ENCODE data around the gene RBM47.

DNA sequence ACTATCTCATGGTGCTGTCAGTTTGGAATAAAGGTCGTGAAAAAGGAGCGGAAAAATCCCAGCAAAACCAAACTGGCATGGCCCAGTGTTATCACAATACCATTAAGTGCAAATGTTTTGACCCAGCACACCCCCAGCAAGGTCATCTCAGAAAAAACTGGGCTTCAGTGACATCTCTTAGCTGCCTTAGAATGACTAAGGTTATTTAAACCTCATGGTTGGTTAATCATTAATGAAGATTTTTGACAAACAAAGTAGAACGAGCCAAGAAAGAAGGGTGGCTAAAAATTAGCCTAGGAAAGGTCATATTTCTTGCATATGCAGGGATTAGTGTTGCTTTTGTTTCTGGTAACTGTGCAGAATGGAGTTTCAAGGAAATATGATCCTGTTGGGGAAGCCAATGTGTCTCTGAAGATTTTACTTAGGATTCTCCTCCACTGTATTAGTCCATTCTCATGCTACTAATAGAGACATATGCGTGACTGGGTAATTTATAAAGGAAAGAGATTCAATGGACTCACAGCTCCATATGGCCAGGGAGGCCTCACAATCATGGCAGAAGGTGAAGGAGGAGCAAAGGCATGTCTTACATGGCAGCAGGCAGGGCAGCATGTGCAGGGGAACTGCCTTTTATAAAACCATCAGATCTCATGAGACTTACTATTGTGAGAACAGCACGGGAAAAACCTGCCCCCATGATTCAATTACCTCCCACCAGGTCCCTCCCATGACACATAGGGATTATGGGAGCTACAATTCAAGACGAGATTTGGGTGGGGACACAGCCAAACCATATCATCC is 211.0 kb downstream of the RBM47 start:
- TF ChIP-seq, protein P1, sequence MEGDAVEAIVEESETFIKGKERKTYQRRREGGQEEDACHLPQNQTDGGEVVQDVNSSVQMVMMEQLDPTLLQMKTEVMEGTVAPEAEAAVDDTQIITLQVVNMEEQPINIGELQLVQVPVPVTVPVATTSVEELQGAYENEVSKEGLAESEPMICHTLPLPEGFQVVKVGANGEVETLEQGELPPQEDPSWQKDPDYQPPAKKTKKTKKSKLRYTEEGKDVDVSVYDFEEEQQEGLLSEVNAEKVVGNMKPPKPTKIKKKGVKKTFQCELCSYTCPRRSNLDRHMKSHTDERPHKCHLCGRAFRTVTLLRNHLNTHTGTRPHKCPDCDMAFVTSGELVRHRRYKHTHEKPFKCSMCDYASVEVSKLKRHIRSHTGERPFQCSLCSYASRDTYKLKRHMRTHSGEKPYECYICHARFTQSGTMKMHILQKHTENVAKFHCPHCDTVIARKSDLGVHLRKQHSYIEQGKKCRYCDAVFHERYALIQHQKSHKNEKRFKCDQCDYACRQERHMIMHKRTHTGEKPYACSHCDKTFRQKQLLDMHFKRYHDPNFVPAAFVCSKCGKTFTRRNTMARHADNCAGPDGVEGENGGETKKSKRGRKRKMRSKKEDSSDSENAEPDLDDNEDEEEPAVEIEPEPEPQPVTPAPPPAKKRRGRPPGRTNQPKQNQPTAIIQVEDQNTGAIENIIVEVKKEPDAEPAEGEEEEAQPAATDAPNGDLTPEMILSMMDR (IDR thresholded peaks at IDR 0.05): no peak
- TF ChIP-seq EP300 (IDR thresholded peaks at IDR 0.05): no peak

All from esophagus muscularis mucosa (tissue), 3 donors.